HG03378 (cell line): ENCODE data around the gene PIM3.
"Not testable (repeated sequence)": the region's sequence is repeated elsewhere in the genome, so short reads cannot be mapped to it uniquely, and the experiment has no call there.

Experiments
- ATAC-seq: cut with Tn5 transposase; IDR thresholded peaks from one replicate; pipeline ENCODE4 v1.9.1; 2021; ENCODE audit warnings: mild to moderate bottlenecking, moderate library complexity; ENCODE audit not compliant: unreplicated experiment

PIM3 gene

GRCh38 chr22:49942565-49943404 lies 17.8 kb upstream of the PIM3 start:
- ATAC-seq: no peak

GRCh38 chr22:49943405-49943765 lies 17.2 kb upstream of the PIM3 start:
- no peak for ATAC-seq

GRCh38 chr22:49943771-49944398 lies 16.7 kb upstream of the PIM3 start:
- ATAC-seq: no peak

- no peak for ATAC-seq
These were observed 16.1 kb upstream of the PIM3 start for GRCh38 chr22:49944399-49944891.

- not testable (repeated sequence) for ATAC-seq
These were observed 15.4 kb upstream of the PIM3 start for GRCh38 chr22:49945042-49945794.

GRCh38 chr22:49946612-49947295 lies 13.8 kb upstream of the PIM3 start:
- ATAC-seq: no peak

- no peak for ATAC-seq
These were observed 13.3 kb upstream of the PIM3 start for GRCh38 chr22:49947296-49947622.

GRCh38 chr22:49948116-49948957 lies 12.2 kb upstream of the PIM3 start:
- ATAC-seq: no peak

- no peak for ATAC-seq
These were observed 11.3 kb upstream of the PIM3 start for GRCh38 chr22:49948958-49949913.

GRCh38 chr22:49949914-49950292 lies 10.7 kb upstream of the PIM3 start:
- ATAC-seq: no peak

GRCh38 chr22:49950396-49950994 lies 10.1 kb upstream of the PIM3 start:
- no peak for ATAC-seq

GRCh38 chr22:49951000-49951677 lies 9.4 kb upstream of the PIM3 start:
- no peak for ATAC-seq

GRCh38 chr22:49951678-49951985 lies 8.9 kb upstream of the PIM3 start:
- ATAC-seq: no peak

- ATAC-seq: no peak
These were observed 8.3 kb upstream of the PIM3 start for GRCh38 chr22:49951986-49952896.

GRCh38 chr22:49953027-49953679 lies 7.4 kb upstream of the PIM3 start:
- no peak for ATAC-seq

- ATAC-seq: no peak
These were observed 6.8 kb upstream of the PIM3 start for GRCh38 chr22:49953680-49954344.
